SK-N-SH treated with all-trans-retinoic acid at 6 μM for 48 hours (cell line): ENCODE data around the gene ANO6.

ENCODE experiments used
- ATAC-seq: fragments of 200-7000 bp; cut with Tn5 transposase; 3 replicates; pipeline ENCODE4 v1.9.1; 2020; ENCODE audit warnings: mild to moderate bottlenecking, moderate library complexity
- ARNTL ChIP-seq: fragments of 450-650 bp; formaldehyde crosslinking; IDR thresholded peaks from 2 replicates; pipeline ENCODE4 v1.5.0; 2020; ENCODE audit warnings: low read depth, mild to moderate bottlenecking, moderate library complexity, borderline replicate concordance
- BACH2 ChIP-seq: fragments of 250-450 bp; sonication (Bioruptor Pico); IDR thresholded peaks from 2 replicates; pipeline ENCODE4 v1.9.0; 2021; ENCODE audit warnings: mild to moderate bottlenecking, borderline replicate concordance
- CREB5 ChIP-seq: fragments of 250-450 bp; sonication (Bioruptor Pico); IDR thresholded peaks from 2 replicates; pipeline ENCODE4 v1.5.1; 2020; ENCODE audit warnings: low read depth, mild to moderate bottlenecking, moderate library complexity
- ESRRG ChIP-seq: fragments of 250-450 bp; sonication (Bioruptor Pico); IDR thresholded peaks from 2 replicates; pipeline ENCODE4 v1.6.1; 2021; ENCODE audit warnings: mild to moderate bottlenecking
- GLIS3 ChIP-seq: fragments of 250-450 bp; sonication (Bioruptor Pico); IDR thresholded peaks from 2 replicates; pipeline ENCODE4 v1.5.0; 2020; ENCODE audit warnings: mild to moderate bottlenecking, moderate library complexity
- ISL1 ChIP-seq: fragments of 250-450 bp; sonication (Bioruptor Pico); IDR thresholded peaks from 2 replicates; pipeline ENCODE4 v2.1.2; 2022; ENCODE audit warnings: mild to moderate bottlenecking, moderate library complexity
- OSR1 ChIP-seq: fragments of 250-450 bp; sonication (Bioruptor Pico); IDR thresholded peaks from 2 replicates; pipeline ENCODE4 v1.8.0; 2022; ENCODE audit warnings: moderate library complexity, mild to moderate bottlenecking, inconsistent platforms
- POU6F1 ChIP-seq: fragments of 250-450 bp; sonication (Bioruptor Pico); IDR thresholded peaks from 2 replicates; pipeline ENCODE4 v1.8.0; 2021; ENCODE audit warnings: low read depth, mild to moderate bottlenecking, moderate library complexity, borderline replicate concordance
- PPARA ChIP-seq: fragments of 250-450 bp; sonication (Bioruptor Pico); IDR thresholded peaks from 2 replicates; pipeline ENCODE4 v1.5.0; 2020; ENCODE audit warnings: mild to moderate bottlenecking, borderline replicate concordance
- RARB ChIP-seq: fragments of 250-450 bp; sonication (Bioruptor Pico); IDR thresholded peaks from 2 replicates; pipeline ENCODE4 v1.8.0; 2021; ENCODE audit warnings: mild to moderate bottlenecking, moderate library complexity
- SNAI2 ChIP-seq: fragments of 250-450 bp; sonication (Bioruptor Pico); IDR thresholded peaks from 2 replicates; pipeline ENCODE4 v1.5.0; 2020; ENCODE audit warnings: mild to moderate bottlenecking, moderate library complexity
- TCF4 ChIP-seq: fragments of 250-450 bp; sonication (Bioruptor Pico); IDR thresholded peaks from 2 replicates; pipeline ENCODE4 v1.8.0; 2021; ENCODE audit warnings: mild to moderate bottlenecking, moderate library complexity, borderline replicate concordance
- TOX ChIP-seq: fragments of 250-450 bp; sonication (Bioruptor Pico); IDR thresholded peaks from 2 replicates; pipeline ENCODE4 v1.8.0; 2021; ENCODE audit warnings: mild to moderate bottlenecking, moderate library complexity, borderline replicate concordance
- ZC3H10 ChIP-seq: fragments of 250-450 bp; sonication (Bioruptor Pico); IDR thresholded peaks from 2 replicates; pipeline ENCODE4 v1.5.1; 2021; ENCODE audit warnings: mild to moderate bottlenecking, moderate library complexity
- ZFP3 ChIP-seq: fragments of 250-450 bp; sonication (Bioruptor Pico); IDR thresholded peaks from 2 replicates; pipeline ENCODE4 v1.5.0; 2020; ENCODE audit warnings: mild to moderate bottlenecking, moderate library complexity
- ZFP30 ChIP-seq: fragments of 450-650 bp; formaldehyde crosslinking; IDR thresholded peaks from 2 replicates; pipeline ENCODE4 v1.5.0; 2022; ENCODE audit warnings: mild to moderate bottlenecking, moderate library complexity
- ZNF565 ChIP-seq: fragments of 450-650 bp; formaldehyde crosslinking; conservative IDR thresholded peaks from 2 replicates; pipeline ENCODE4 v1.5.0; 2020; ENCODE audit warnings: low read depth, mild to moderate bottlenecking, moderate library complexity
- ZNF70 ChIP-seq: fragments of 450-650 bp; formaldehyde crosslinking; IDR thresholded peaks from 2 replicates; pipeline ENCODE4 v1.5.0; 2020; ENCODE audit warnings: mild to moderate bottlenecking, moderate library complexity
- ZNF8 ChIP-seq: fragments of 450-650 bp; formaldehyde crosslinking; IDR thresholded peaks from 2 replicates; pipeline ENCODE4 v1.5.0; 2020; ENCODE audit warnings: mild to moderate bottlenecking, moderate library complexity
- TF ChIP-seq, protein P1 (sequence below): fragments of 250-450 bp; sonication (Bioruptor Pico); IDR thresholded peaks from 2 replicates; pipeline ENCODE4 v1.5.0; 2020; ENCODE audit warnings: mild to moderate bottlenecking, moderate library complexity
- TF ChIP-seq, protein P2 (sequence below): fragments of 250-450 bp; sonication (Bioruptor Pico); IDR thresholded peaks from 2 replicates; pipeline ENCODE4 v1.5.1; 2021; ENCODE audit warnings: mild to moderate bottlenecking, moderate library complexity
- TF ChIP-seq, protein P3 (sequence below): fragments of 250-450 bp; sonication (Bioruptor Pico); IDR thresholded peaks from 2 replicates; pipeline ENCODE4 v1.8.0; 2020; ENCODE audit warnings: mild to moderate bottlenecking, moderate library complexity, borderline replicate concordance

ANO6 gene

GRCh38 chr12:45446013-45446412, 230.1 kb downstream of the ANO6 start:
- TF ChIP-seq TCF4 (CRISPR knock-in tag) (no peak), PPARA (no peak), ZFP3 (CRISPR knock-in tag) (no peak), ESRRG (CRISPR knock-in tag) (no peak), SNAI2 (CRISPR knock-in tag) (no peak), OSR1 (CRISPR knock-in tag) (no peak), POU6F1 (CRISPR knock-in tag) (no peak), CREB5 (CRISPR knock-in tag) (no peak), ISL1 (CRISPR knock-in tag) (no peak), GLIS3 (no peak), ZNF565 (CRISPR knock-in tag) (no peak), BACH2 (no peak), ZFP30 (CRISPR knock-in tag) (no peak), ARNTL (CRISPR knock-in tag) (no peak), ZNF8 (CRISPR knock-in tag) (no peak), ZNF70 (no peak)
- TF ChIP-seq, protein P1, sequence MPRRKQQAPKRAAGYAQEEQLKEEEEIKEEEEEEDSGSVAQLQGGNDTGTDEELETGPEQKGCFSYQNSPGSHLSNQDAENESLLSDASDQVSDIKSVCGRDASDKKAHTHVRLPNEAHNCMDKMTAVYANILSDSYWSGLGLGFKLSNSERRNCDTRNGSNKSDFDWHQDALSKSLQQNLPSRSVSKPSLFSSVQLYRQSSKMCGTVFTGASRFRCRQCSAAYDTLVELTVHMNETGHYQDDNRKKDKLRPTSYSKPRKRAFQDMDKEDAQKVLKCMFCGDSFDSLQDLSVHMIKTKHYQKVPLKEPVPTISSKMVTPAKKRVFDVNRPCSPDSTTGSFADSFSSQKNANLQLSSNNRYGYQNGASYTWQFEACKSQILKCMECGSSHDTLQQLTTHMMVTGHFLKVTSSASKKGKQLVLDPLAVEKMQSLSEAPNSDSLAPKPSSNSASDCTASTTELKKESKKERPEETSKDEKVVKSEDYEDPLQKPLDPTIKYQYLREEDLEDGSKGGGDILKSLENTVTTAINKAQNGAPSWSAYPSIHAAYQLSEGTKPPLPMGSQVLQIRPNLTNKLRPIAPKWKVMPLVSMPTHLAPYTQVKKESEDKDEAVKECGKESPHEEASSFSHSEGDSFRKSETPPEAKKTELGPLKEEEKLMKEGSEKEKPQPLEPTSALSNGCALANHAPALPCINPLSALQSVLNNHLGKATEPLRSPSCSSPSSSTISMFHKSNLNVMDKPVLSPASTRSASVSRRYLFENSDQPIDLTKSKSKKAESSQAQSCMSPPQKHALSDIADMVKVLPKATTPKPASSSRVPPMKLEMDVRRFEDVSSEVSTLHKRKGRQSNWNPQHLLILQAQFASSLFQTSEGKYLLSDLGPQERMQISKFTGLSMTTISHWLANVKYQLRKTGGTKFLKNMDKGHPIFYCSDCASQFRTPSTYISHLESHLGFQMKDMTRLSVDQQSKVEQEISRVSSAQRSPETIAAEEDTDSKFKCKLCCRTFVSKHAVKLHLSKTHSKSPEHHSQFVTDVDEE (CRISPR knock-in tag) = no peak
- TF ChIP-seq, protein P2, sequence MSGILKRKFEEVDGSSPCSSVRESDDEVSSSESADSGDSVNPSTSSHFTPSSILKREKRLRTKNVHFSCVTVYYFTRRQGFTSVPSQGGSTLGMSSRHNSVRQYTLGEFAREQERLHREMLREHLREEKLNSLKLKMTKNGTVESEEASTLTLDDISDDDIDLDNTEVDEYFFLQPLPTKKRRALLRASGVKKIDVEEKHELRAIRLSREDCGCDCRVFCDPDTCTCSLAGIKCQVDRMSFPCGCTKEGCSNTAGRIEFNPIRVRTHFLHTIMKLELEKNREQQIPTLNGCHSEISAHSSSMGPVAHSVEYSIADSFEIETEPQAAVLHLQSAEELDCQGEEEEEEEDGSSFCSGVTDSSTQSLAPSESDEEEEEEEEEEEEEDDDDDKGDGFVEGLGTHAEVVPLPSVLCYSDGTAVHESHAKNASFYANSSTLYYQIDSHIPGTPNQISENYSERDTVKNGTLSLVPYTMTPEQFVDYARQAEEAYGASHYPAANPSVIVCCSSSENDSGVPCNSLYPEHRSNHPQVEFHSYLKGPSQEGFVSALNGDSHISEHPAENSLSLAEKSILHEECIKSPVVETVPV (CRISPR knock-in tag) = no peak
- TF ChIP-seq, all 23 proteins: peak for 0
- no peak for ATAC-seq

DNA sequence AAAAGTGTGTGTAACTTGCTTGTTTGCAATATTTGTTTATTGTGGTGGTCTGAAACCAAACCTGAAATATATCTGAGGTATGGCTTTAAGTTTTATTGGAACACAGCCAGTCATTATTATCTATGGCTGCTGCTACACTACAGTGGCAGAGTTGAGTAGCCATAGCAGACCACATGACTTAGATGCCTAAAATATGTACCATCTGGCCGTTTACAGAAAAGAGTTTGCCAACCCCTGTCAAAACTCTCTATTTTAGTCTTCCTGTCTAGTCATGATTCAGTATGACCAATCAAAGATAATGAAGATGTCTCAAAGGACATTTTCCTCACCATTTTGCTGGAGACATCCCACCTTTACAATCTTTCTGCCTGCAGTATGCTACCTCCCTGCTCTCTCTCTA, 242.3 kb downstream of the ANO6 start:
- TF ChIP-seq, protein P3, sequence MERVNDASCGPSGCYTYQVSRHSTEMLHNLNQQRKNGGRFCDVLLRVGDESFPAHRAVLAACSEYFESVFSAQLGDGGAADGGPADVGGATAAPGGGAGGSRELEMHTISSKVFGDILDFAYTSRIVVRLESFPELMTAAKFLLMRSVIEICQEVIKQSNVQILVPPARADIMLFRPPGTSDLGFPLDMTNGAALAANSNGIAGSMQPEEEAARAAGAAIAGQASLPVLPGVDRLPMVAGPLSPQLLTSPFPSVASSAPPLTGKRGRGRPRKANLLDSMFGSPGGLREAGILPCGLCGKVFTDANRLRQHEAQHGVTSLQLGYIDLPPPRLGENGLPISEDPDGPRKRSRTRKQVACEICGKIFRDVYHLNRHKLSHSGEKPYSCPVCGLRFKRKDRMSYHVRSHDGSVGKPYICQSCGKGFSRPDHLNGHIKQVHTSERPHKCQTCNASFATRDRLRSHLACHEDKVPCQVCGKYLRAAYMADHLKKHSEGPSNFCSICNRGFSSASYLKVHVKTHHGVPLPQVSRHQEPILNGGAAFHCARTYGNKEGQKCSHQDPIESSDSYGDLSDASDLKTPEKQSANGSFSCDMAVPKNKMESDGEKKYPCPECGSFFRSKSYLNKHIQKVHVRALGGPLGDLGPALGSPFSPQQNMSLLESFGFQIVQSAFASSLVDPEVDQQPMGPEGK = no peak
- TF ChIP-seq, protein P1 (CRISPR knock-in tag) = no peak
- TF ChIP-seq ZNF565 (CRISPR knock-in tag) = no peak
- no peak for TF ChIP-seq ARNTL (CRISPR knock-in tag)
- no peak for TF ChIP-seq SNAI2 (CRISPR knock-in tag)
- TF ChIP-seq TOX = no peak
- no peak for TF ChIP-seq ZNF70
- TF ChIP-seq GLIS3 = no peak
- no peak for TF ChIP-seq RARB (CRISPR knock-in tag)
- TF ChIP-seq ZFP30 (CRISPR knock-in tag) = no peak
- no peak for TF ChIP-seq ZC3H10 (CRISPR knock-in tag)
- TF ChIP-seq TCF4 (CRISPR knock-in tag) = no peak
- TF ChIP-seq BACH2 = no peak
- TF ChIP-seq PPARA = no peak
- no peak for TF ChIP-seq ZFP3 (CRISPR knock-in tag)
- no peak for TF ChIP-seq POU6F1 (CRISPR knock-in tag)
- ATAC-seq = no peak
